SIG-M5 treated with dmso at 0.1 percent for 504 hours (cell line): Measurements from ENCODE around the gene BTBD17.

Experiments
- DNase-seq: peaks from one replicate; lab custom pipeline; 2025; ENCODE audit not compliant: unreplicated experiment; lab: John Stamatoyannopoulos, UW

BTBD17 gene

DNA sequence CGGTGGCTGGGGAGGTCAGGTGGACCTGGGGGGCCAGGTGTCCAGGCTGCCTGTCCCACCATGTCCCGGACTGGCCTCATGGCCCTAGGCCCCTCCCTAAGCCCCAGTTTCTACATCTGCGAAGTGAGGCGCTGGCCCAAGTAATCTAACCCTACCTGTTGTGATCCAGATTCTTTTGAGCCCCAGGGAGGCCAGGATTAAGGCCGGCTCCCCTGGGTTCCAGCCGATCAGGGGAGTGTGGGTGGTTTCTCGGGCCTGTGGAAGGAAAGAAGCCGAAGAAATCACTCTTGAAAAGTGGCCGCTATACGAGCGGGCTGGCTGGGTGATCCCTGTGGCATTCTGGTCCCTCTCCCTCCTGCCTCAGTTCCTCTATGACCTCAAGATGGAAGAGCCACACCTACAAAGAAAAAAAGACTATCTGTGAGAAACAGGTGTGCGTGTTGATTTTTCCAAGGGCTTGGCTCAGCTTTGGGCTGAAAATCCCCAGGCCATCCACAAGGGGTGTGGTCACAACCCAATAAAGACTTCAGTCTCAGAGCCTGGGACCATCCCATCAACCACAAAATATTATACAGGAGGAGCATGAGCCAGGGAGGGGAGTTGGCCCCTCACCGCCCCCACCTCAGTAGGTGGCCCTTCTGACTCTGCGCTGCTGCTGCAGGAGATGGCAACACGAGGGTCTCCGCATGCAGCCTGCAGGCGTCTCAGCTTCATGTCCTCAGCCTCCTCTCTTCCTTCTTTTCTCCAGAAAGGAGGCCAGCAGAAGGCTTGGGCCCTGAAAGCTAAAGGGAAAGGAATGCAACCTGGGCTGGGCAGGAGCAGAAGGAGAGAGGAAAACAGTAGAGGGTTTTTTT is 25.9 kb upstream of the BTBD17 start:
- no peak for DNase-seq

- no peak for DNase-seq
These were observed 24.7 kb upstream of the BTBD17 start for GRCh38 chr17:74386386-74386785.

DNA sequence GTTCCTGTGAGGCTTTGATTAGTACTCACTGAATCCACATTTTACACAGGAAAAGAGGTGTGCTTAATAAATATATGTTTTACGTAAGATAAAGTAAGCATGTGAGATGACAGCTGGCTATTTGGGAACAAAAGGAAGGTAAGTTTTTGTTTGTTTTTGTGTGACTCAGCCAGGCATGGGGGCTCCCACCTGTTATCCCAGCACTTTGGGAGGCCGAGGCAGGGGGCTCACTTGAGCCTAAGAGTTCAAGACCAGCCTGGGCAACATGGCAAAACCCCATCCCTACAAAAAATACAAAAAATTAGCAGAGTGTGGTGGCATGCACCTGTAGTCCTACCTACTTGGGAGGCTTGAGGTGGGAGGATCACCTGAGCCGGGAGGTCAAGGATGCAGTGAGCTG is 23.5 kb upstream of the BTBD17 start:
- no peak for DNase-seq

GRCh38 chr17:74383141-74383540 is 21.5 kb upstream of the BTBD17 start:
- no peak for DNase-seq

DNA sequence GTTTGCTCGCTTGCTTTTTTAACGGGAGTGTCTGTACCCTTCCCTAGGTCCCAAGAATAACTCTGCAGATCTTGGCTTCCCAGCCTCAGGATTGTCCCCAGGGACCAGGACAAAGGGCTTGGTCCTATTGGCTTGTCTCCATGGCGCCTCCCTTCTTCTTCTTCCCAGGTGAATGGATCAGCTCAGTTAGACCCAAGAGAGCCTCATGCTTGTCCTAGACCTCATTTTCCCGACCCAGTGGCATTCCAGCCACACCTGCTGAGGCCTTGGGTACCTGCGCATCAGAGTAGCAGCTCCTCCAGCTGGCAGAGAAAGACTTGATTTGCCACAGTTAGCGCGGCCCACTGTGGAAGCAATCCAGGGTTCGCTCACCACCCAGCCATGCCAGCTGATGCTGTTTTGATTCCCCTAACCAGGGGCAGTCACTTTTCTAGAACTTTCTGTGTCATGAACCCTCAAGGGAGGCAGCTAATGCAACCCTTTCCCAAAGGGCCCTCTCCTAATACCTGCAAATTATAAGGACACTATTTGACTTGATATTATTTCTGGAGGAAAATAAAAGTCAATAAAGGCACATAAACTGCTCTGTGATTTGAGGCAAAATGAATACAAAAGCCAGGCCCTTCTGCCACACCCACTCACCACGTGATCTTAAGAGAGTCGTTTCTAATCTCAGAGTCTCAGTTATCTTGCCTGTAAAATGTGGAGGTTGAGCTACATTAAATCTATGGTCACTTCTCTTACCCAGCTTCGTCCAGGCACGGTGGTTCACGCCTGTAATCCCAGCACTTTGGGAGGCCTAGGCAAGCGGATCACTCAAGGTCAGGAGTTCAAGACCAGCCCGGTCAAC is 19.5 kb upstream of the BTBD17 start:
- DNase-seq, result no peak

DNA sequence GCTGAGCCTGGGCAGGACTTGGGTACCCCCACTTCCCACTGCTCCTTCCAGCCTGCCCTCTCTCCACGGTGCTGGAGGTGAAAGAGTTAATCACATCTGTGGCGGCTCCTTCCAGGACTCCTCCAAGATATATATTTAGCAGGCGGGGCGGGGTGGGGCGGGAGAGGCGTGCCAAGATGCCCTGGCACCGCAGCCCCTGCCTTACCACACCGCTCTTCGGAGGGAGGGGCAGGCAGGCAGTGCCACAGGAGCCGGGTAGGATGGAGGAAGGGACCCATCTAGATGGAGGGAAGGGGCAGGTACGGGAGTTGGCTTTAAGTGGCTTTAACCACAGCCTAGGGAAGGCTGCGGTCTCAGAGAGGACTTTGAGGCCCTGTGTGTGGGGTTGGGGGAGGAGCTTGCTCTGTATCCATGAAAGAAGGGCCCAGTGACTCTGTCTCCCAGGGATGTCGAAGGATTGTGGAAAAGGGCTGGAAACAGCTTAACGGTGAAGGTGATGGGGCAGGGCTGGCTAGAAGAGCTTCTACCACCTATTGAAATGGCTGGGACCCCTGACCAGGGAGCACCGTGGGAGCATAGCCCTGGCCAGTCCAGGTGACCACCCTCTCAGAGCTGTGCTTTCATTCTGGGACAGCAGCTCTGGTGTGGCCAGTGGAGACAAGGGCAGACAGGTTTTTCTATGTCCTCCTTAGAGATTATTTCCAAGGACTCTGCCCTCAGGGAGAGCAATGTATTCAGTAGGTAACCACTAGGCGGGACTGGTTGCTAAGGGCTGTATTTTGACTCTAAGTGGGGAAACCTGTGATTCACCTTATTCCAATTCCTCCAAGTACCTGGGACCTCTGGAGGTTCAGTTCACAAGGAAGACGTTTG is 18.7 kb upstream of the BTBD17 start:
- peak; percentile 39 for DNase-seq

- DNase-seq, result peak; percentile 80
These were observed 17.9 kb upstream of the BTBD17 start for GRCh38 chr17:74379495-74380085.

- DNase-seq, result no peak
These were observed 13.2 kb upstream of the BTBD17 start for GRCh38 chr17:74374858-74375257.

DNA sequence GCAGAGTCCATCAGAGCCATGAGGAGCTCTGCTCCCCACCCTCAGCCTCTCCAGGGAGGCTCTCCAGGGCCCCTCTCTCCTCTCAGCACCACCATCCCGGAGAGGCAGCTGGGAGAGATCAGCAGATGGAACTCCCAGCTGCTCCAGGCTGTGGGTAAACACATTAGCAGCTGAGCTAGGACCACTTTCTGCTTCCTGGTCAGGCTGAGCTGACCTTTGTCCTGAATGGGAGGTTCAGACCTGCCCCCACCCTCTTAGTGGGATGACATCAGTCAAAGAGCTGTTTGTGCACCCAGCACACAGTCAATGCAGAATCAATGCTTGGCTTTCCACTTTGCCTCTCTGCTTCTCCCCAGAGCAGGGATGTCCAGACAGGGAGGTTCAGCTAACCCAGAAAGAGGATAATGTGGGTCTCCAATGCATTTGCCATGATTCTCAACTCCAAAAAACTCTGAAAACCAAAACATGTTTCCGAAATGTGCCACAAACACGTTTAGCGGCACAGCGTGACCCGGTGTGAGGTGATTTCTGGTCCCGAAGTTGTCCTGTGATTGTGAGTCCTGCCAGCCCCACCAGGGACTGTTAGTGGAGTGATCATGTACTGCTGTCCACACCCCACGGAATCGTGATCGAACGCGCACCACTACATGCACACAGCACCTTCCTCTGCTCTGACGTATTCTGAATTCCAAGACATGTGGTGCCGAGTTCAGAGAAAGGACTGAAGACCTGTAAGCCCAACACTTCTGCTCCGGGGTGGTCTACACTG is 12.4 kb upstream of the BTBD17 start:
- no peak for DNase-seq

GRCh38 chr17:74372426-74372825 is 10.8 kb upstream of the BTBD17 start:
- no peak for DNase-seq

DNA sequence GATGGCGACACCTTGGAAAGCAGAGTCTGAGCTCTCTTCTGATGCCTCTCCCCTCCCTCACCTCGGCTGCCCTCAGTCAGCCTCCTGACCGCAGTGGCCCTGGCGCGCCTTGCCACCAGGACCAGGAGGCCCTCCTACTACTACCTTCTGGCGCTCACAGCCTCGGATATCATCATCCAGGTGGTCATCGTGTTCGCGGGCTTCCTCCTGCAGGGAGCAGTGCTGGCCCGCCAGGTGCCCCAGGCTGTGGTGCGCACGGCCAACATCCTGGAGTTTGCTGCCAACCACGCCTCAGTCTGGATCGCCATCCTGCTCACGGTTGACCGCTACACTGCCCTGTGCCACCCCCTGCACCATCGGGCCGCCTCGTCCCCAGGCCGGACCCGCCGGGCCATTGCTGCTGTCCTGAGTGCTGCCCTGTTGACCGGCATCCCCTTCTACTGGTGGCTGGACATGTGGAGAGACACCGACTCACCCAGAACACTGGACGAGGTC is 10.0 kb upstream of the BTBD17 start:
- no peak for DNase-seq

- DNase-seq, result no peak
These were observed 8.2 kb upstream of the BTBD17 start for GRCh38 chr17:74369665-74370490.

DNA sequence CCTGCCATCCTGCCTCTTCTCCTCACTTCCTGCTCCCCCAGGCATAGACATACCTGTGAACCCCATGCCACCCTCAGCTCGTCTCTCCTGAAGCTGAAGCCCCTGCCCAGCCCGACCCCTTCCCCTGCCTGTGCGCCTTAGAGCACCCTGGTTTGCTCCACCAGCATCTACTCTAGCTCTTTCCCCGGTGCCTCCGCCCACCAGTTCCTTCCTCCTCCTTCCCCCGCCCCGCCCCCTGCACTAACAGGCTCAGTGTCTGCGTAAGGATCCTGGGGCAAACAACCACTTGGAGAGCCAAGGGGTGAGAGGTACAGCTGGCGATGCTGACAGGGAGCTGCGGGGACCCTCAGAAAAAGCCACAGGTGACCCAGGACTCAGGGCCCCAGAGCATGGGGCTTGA is 7.6 kb upstream of the BTBD17 start:
- peak; percentile 56 for DNase-seq

DNA sequence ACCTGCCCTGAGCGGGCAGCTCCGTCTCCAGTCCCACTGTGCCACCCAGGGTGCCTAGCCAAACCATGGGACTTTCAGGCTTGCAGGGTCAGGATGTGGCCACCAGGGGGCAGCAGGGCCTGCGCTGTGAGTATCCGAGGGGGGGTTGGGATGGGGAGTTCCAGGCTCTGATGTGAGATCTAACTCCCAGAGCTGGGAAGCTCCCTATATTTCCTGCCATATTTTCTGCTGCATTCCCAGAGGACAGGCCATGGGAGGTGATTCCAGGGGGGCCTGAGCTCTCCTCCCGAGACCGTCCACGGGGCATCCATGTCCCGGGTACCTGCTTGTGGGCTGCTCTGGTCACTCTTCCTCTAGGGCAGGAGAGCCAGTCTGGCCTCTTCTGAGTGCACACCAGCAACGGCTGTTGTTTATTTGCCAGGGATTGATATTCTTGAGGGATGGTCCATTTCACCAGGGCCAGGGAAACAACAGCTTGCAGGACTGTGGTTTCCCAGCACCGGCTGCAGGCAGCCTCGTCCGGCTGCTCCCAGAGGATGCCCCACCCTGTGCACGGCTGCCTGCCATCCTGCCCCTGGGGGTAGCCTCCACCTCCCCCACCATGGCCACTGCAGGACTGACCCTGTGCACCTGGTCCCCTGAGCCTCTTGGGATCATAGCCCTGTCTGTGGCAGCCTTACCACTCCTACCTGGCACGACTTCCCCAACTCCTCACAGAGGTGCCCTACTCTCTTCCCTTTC is 6.8 kb upstream of the BTBD17 start:
- DNase-seq, result peak; percentile 50

GRCh38 chr17:74367206-74367605 is 5.5 kb upstream of the BTBD17 start, which contains the start of gene GPR142:
Gene GPR142 (plus strand): TSS chr17:74367506. CDS start chr17:74369541, 2,035 bp downstream.
- DNase-seq, result no peak

- DNase-seq, result no peak
These were observed 1.3 kb upstream of the BTBD17 start for GRCh38 chr17:74362810-74363498.

- DNase-seq, result no peak
These were observed 369 bp upstream of the BTBD17 start for GRCh38 chr17:74362069-74362405.

DNA sequence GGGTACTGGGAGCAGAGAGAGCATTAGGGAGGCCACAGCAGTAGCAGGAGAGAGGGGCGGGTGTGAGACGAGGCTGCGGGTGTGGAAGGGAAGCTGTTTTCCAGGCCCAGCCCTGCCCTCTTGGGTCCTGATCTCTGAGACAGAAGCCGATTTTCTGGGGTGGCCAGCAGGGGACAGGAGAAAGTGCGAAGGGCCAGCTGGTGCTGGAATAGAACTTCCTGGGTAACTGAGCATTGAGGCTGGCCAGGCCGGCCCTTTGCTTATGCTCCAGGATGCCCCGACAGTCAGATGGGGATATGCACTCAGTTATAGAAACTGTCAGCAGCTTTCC is 804 bp downstream of the BTBD17 start:
- no peak for DNase-seq
